Neuron (in vitro differentiated cells): ENCODE measurements around the gene FLRT1.

ENCODE experiments used
- H2AFZ ChIP-seq: one replicate; pipeline ENCODE4 v1.6.1; 2013; ENCODE audit warnings: low read depth, mild to moderate bottlenecking, inconsistent platforms, low read length, moderate library complexity
- H3K27me3 ChIP-seq: one replicate; pipeline ENCODE4 v1.6.1; 2013; ENCODE audit warnings: low read length; ENCODE audit not compliant: insufficient read depth
- H3K36me3 ChIP-seq: one replicate; pipeline ENCODE4 v1.6.1; 2013; ENCODE audit warnings: low read length; ENCODE audit not compliant: insufficient read depth
- H3K4me1 ChIP-seq: one replicate; pipeline ENCODE4 v1.6.1; 2013; ENCODE audit warnings: low read length; ENCODE audit not compliant: insufficient read depth
- H3K4me3 ChIP-seq: 2 replicates; pipeline ENCODE4 v1.5.1; 2013; ENCODE audit warnings: mild to moderate bottlenecking, low read length, moderate library complexity
- H3K9me3 ChIP-seq: one replicate; pipeline ENCODE4 v1.6.1; 2013; ENCODE audit warnings: low read length

Gene FLRT1

GRCh38 chr11:64000740-64001483, 34.8 kb upstream of the FLRT1 start:
- H3K9me3 ChIP-seq, result no peaks in the 10 kb centered on the region
- peaks cover 40% of the 10 kb centered on the region for H3K36me3 ChIP-seq
- H3K4me1 ChIP-seq, result no peaks in the 10 kb centered on the region
- H2AFZ ChIP-seq, result no peak overlapping the region
- no peak overlapping the region for H3K4me3 ChIP-seq
- H3K27me3 ChIP-seq, result no peaks in the 10 kb centered on the region

GRCh38 chr11:64001484-64002420, 34.0 kb upstream of the FLRT1 start:
- H2AFZ ChIP-seq, result no peak overlapping the region
- peaks cover 1% of the 10 kb centered on the region for H3K4me1 ChIP-seq
- H3K9me3 ChIP-seq, result no peaks in the 10 kb centered on the region
- no peak overlapping the region for H3K4me3 ChIP-seq
- peaks cover 31% of the 10 kb centered on the region for H3K36me3 ChIP-seq
- H3K27me3 ChIP-seq, result no peaks in the 10 kb centered on the region

GRCh38 chr11:64003807-64004589, 31.7 kb upstream of the FLRT1 start:
- peaks cover 12% of the 10 kb centered on the region for H3K36me3 ChIP-seq
- H3K4me1 ChIP-seq, result peaks cover 16% of the 10 kb centered on the region
- H3K4me3 ChIP-seq, result no peak overlapping the region
- H3K27me3 ChIP-seq, result no peaks in the 10 kb centered on the region
- no peaks in the 10 kb centered on the region for H3K9me3 ChIP-seq
- no peak overlapping the region for H2AFZ ChIP-seq

- H3K9me3 ChIP-seq, result no peaks in the 10 kb centered on the region
- no peaks in the 10 kb centered on the region for H3K27me3 ChIP-seq
- no peak overlapping the region for H3K4me3 ChIP-seq
- H3K36me3 ChIP-seq, result peaks cover 9% of the 10 kb centered on the region
- H3K4me1 ChIP-seq, result peaks cover 16% of the 10 kb centered on the region
- H2AFZ ChIP-seq, result no peak overlapping the region
These were observed 31.1 kb upstream of the FLRT1 start for GRCh38 chr11:64004590-64004984.

- Histone ChIP-seq H2AFZ (no peak overlapping the region), H3K4me3 (no peak overlapping the region), H3K36me3 (peaks cover 9% of the 10 kb centered on the region), H3K9me3 (no peaks in the 10 kb centered on the region), H3K4me1 (peaks cover 16% of the 10 kb centered on the region), H3K27me3 (no peaks in the 10 kb centered on the region)
These were observed 30.0 kb upstream of the FLRT1 start for GRCh38 chr11:64005691-64006090.

- Histone ChIP-seq H3K4me1 (peaks cover 16% of the 10 kb centered on the region), H3K36me3 (peaks cover 6% of the 10 kb centered on the region), H3K27me3 (no peaks in the 10 kb centered on the region), H2AFZ (no peak overlapping the region), H3K9me3 (no peaks in the 10 kb centered on the region), H3K4me3 (no peak overlapping the region)
These were observed 29.3 kb upstream of the FLRT1 start for GRCh38 chr11:64006398-64006797.

GRCh38 chr11:64007160-64007628, 28.5 kb upstream of the FLRT1 start:
- H3K4me3 ChIP-seq, result peak overlapping the region; percentile 21
- no peaks in the 10 kb centered on the region for H3K9me3 ChIP-seq
- H3K36me3 ChIP-seq, result no peaks in the 10 kb centered on the region
- peak overlapping the region; percentile 8 for H2AFZ ChIP-seq
- no peaks in the 10 kb centered on the region for H3K27me3 ChIP-seq
- H3K4me1 ChIP-seq, result peaks cover 16% of the 10 kb centered on the region

- peak overlapping the region; percentile 8 for H2AFZ ChIP-seq
- H3K4me3 ChIP-seq, result peak overlapping the region; percentile 21
- no peaks in the 10 kb centered on the region for H3K27me3 ChIP-seq
- no peaks in the 10 kb centered on the region for H3K9me3 ChIP-seq
- H3K36me3 ChIP-seq, result no peaks in the 10 kb centered on the region
- H3K4me1 ChIP-seq, result peaks cover 16% of the 10 kb centered on the region
These were observed 28.0 kb upstream of the FLRT1 start for GRCh38 chr11:64007629-64008282.

GRCh38 chr11:64008283-64008913, 27.3 kb upstream of the FLRT1 start:
- Histone ChIP-seq H3K4me1 (peaks cover 16% of the 10 kb centered on the region), H3K36me3 (no peaks in the 10 kb centered on the region), H3K27me3 (no peaks in the 10 kb centered on the region), H3K4me3 (peak overlapping the region; percentile 21), H3K9me3 (no peaks in the 10 kb centered on the region), H2AFZ (peak overlapping the region; percentile 8)

- H3K9me3 ChIP-seq, result no peaks in the 10 kb centered on the region
- peaks cover 17% of the 10 kb centered on the region for H3K4me1 ChIP-seq
- no peak overlapping the region for H3K4me3 ChIP-seq
- H3K36me3 ChIP-seq, result no peaks in the 10 kb centered on the region
- H2AFZ ChIP-seq, result no peak overlapping the region
- no peaks in the 10 kb centered on the region for H3K27me3 ChIP-seq
These were observed 26.7 kb upstream of the FLRT1 start for GRCh38 chr11:64008914-64009633.

- H3K27me3 ChIP-seq, result no peaks in the 10 kb centered on the region
- no peak overlapping the region for H3K4me3 ChIP-seq
- H3K9me3 ChIP-seq, result no peaks in the 10 kb centered on the region
- H2AFZ ChIP-seq, result no peak overlapping the region
- no peaks in the 10 kb centered on the region for H3K36me3 ChIP-seq
- peaks cover 23% of the 10 kb centered on the region for H3K4me1 ChIP-seq
These were observed 26.0 kb upstream of the FLRT1 start for GRCh38 chr11:64009710-64010109.
